Activated CD8-positive, alpha-beta memory T cell treated with anti-CD3 and anti-CD28 coated beads for 36 hours (primary cell): ENCODE results near the gene TWIST1. TPM values are rescaled to one million over a fixed set of nuclear protein-coding genes. Genes with fewer than 3 reads are reported as not detected.

ENCODE experiments used
- CTCF ChIA-PET: fragments of 350-600 bp; sonication (Branson Sonifier 250); formaldehyde crosslinking; loops from one replicate; lab custom pipeline; 2021; ENCODE audit warnings: antibody characterized with exemption; lab: Charles Lee
- POLR2A ChIA-PET: fragments of 350-600 bp; sonication (Branson Sonifier 250); formaldehyde crosslinking; loops from one replicate; lab custom pipeline; 2021; ENCODE audit warnings: antibody characterized with exemption; lab: Charles Lee
- total RNA-seq, 2 experiments: library from RNA; stranded (reverse); gene quantifications; one replicate each; pipeline ENCODE4 v1.2.3, GENCODE V29; 2021

Gene TWIST1
- total RNA-seq, 2 experiments from 2014 or later = 0.36 TPM; not detected in 1

GRCh38 chr7:19114551-19114855, 2.9 kb downstream of the TWIST1 start:
- POLR2A ChIA-PET = no interaction called here

GRCh38 chr7:19113855-19114550, 3.4 kb downstream of the TWIST1 start:
- ChIA-PET CTCF (no interaction called here), POLR2A (no interaction called here)

More at GRCh38 chr7:19114551-19114855, 2.9 kb downstream of the TWIST1 start:
- CTCF ChIA-PET = no interaction called here

- ChIA-PET POLR2A (no interaction called here), CTCF (no interaction called here)
Observed at GRCh38 chr7:19113002-19113350, 4.5 kb downstream of the TWIST1 start.

- ChIA-PET CTCF (no interaction called here), POLR2A (no interaction called here)
Observed at GRCh38 chr7:19112274-19113001, 5.0 kb downstream of the TWIST1 start.

GRCh38 chr7:19111474-19112273, 5.8 kb downstream of the TWIST1 start:
- POLR2A ChIA-PET = no interaction called here
- CTCF ChIA-PET = no interaction called here

GRCh38 chr7:19110776-19111175, 6.7 kb downstream of the TWIST1 start:
- ChIA-PET POLR2A (no interaction called here), CTCF (no interaction called here)

- ChIA-PET CTCF (no interaction called here), POLR2A (no interaction called here)
Observed at GRCh38 chr7:19110026-19110730, 7.3 kb downstream of the TWIST1 start.

GRCh38 chr7:19109000-19109946, 8.2 kb downstream of the TWIST1 start:
- CTCF ChIA-PET = no interaction called here

GRCh38 chr7:19107356-19108146, 9.9 kb downstream of the TWIST1 start:
- ChIA-PET CTCF (no interaction called here), POLR2A (no interaction called here)

More at GRCh38 chr7:19109000-19109946, 8.2 kb downstream of the TWIST1 start:
- POLR2A ChIA-PET = no interaction called here

- POLR2A ChIA-PET = no interaction called here
- CTCF ChIA-PET = no interaction called here
Observed at GRCh38 chr7:19107081-19107355, 10.4 kb downstream of the TWIST1 start.

- ChIA-PET CTCF (interaction anchor here (0.6 kb wide), 1 partner anchor 782 kb away, joined by 4 read pairs; no protein-coding TSS in a partner anchor), POLR2A (no interaction called here)
Observed at GRCh38 chr7:19106241-19107080, 11.0 kb downstream of the TWIST1 start.

GRCh38 chr7:19105546-19105945, 11.9 kb downstream of the TWIST1 start:
- POLR2A ChIA-PET = no interaction called here
- CTCF ChIA-PET = no interaction called here

GRCh38 chr7:19104811-19105210, 12.6 kb downstream of the TWIST1 start:
- POLR2A ChIA-PET = no interaction called here
- CTCF ChIA-PET = no interaction called here

- CTCF ChIA-PET = no interaction called here
- POLR2A ChIA-PET = no interaction called here
Observed at GRCh38 chr7:19102884-19103283, 14.6 kb downstream of the TWIST1 start.

GRCh38 chr7:19101909-19102308, 15.5 kb downstream of the TWIST1 start:
- CTCF ChIA-PET = interaction anchor here (0.6 kb wide), 1 partner anchor 337 kb away, joined by 3 read pairs; no protein-coding TSS in a partner anchor
- POLR2A ChIA-PET = no interaction called here

- POLR2A ChIA-PET = no interaction called here
- CTCF ChIA-PET = no interaction called here
Observed at GRCh38 chr7:19101472-19101871, 16.0 kb downstream of the TWIST1 start.

GRCh38 chr7:19099924-19100323, 17.5 kb downstream of the TWIST1 start:
- ChIA-PET CTCF (no interaction called here), POLR2A (no interaction called here)
